ENCODE data around the gene CCDC38. TPM values are rescaled to one million over a fixed set of nuclear protein-coding genes. Genes with fewer than 3 reads are reported as not detected.

CCDC38 gene
- total and polyA plus RNA-seq, 4 donors: 0.46 to 1.4 (median 0.93) TPM

GRCh38 chr12:95829395-95829794 lies 113.0 kb downstream of the CCDC38 start (continued):
- TF ChIP-seq GABPA (IDR thresholded peaks at IDR 0.05 in 1 of 2, conservative IDR thresholded peaks at IDR 0.05 in 1 of 2) (no peak), HNF4G (IDR thresholded peaks at IDR 0.05) (peak; percentile 41)

DNA sequence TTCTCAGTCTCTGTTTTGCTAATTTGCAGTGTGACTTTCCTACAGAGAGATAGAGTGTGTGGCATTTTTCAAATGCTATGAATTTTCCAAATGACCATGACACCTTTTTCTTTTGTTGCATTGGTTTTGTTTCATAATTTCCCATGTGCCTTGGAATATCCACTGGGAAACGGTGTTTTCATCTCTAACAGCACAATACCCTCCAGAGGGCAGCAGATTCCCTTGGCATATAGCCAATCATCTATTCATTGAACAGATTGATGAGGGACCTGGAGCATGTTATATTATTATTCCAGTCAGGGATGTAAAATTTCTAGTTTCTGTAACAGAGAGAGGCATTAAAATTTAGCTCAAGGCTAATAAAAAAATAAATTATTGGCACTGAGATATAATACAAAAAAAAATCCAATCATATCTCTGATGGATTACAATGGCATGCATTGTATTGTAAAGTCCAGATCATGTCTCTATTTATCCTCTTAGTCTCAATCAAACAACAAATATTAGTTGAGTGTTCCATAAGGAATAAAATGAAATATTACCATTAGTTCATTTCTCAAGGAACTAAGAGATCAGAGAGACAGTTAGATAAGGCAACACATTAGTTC lies 122.2 kb downstream of the CCDC38 start:
- H3K27ac ChIP-seq (ENCODE audit: low read depth in 1 of 2, low read length in 2 of 2): no peak overlapping the region
- H3K4me3 ChIP-seq (ENCODE audit: low read depth in 1 of 3, low read length in 3 of 3): no peak overlapping the region
- H3K9ac ChIP-seq (ENCODE audit: low read depth in 1 of 2, low read length in 2 of 2): no peak overlapping the region
- no peaks in the 10 kb centered on the region for H3K4me1 ChIP-seq (ENCODE audit: control insufficient read depth in 4 of 4, insufficient read depth in 4 of 4, low read length in 3 of 4)
- WGBS: 0% methylated on average over 1 of the region's 1 CpG
- H3K27me3 ChIP-seq (ENCODE audit: control insufficient read depth in 4 of 4, insufficient read depth in 4 of 4, low read length in 3 of 4): no peaks in the 10 kb centered on the region
- DNase-seq (ENCODE audit: low spot score): peak; percentile 51
- no peaks in the 10 kb centered on the region for H3K36me3 ChIP-seq (ENCODE audit: control insufficient read depth in 4 of 4, insufficient read depth in 3 of 4, low read depth in 1 of 4, low read length in 3 of 4)
- TF ChIP-seq, protein P1, sequence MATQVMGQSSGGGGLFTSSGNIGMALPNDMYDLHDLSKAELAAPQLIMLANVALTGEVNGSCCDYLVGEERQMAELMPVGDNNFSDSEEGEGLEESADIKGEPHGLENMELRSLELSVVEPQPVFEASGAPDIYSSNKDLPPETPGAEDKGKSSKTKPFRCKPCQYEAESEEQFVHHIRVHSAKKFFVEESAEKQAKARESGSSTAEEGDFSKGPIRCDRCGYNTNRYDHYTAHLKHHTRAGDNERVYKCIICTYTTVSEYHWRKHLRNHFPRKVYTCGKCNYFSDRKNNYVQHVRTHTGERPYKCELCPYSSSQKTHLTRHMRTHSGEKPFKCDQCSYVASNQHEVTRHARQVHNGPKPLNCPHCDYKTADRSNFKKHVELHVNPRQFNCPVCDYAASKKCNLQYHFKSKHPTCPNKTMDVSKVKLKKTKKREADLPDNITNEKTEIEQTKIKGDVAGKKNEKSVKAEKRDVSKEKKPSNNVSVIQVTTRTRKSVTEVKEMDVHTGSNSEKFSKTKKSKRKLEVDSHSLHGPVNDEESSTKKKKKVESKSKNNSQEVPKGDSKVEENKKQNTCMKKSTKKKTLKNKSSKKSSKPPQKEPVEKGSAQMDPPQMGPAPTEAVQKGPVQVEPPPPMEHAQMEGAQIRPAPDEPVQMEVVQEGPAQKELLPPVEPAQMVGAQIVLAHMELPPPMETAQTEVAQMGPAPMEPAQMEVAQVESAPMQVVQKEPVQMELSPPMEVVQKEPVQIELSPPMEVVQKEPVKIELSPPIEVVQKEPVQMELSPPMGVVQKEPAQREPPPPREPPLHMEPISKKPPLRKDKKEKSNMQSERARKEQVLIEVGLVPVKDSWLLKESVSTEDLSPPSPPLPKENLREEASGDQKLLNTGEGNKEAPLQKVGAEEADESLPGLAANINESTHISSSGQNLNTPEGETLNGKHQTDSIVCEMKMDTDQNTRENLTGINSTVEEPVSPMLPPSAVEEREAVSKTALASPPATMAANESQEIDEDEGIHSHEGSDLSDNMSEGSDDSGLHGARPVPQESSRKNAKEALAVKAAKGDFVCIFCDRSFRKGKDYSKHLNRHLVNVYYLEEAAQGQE (IDR thresholded peaks at IDR 0.05): no peak
- TF ChIP-seq GABPA (IDR thresholded peaks at IDR 0.05 in 1 of 2, conservative IDR thresholded peaks at IDR 0.05 in 1 of 2) (no peak), SP1 (IDR thresholded peaks at IDR 0.05) (no peak), FOXA2 (IDR thresholded peaks at IDR 0.05) (no peak), HNF4A (conservative IDR thresholded peaks at IDR 0.05) (no peak), YY1 (IDR thresholded peaks at IDR 0.05) (no peak), RXRA (IDR thresholded peaks at IDR 0.05) (no peak), JUND (IDR thresholded peaks at IDR 0.05) (no peak), RAD21 (IDR thresholded peaks at IDR 0.05) (peak; percentile 79 to 90), EGR1 (IDR thresholded peaks at IDR 0.05; ENCODE audit: low read depth in 2 of 2) (no peak), HNF4G (IDR thresholded peaks at IDR 0.05) (no peak)
- TF ChIP-seq, protein P2, sequence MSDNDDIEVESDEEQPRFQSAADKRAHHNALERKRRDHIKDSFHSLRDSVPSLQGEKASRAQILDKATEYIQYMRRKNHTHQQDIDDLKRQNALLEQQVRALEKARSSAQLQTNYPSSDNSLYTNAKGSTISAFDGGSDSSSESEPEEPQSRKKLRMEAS (IDR thresholded peaks at IDR 0.05): no peak
- TF ChIP-seq, protein P3, sequence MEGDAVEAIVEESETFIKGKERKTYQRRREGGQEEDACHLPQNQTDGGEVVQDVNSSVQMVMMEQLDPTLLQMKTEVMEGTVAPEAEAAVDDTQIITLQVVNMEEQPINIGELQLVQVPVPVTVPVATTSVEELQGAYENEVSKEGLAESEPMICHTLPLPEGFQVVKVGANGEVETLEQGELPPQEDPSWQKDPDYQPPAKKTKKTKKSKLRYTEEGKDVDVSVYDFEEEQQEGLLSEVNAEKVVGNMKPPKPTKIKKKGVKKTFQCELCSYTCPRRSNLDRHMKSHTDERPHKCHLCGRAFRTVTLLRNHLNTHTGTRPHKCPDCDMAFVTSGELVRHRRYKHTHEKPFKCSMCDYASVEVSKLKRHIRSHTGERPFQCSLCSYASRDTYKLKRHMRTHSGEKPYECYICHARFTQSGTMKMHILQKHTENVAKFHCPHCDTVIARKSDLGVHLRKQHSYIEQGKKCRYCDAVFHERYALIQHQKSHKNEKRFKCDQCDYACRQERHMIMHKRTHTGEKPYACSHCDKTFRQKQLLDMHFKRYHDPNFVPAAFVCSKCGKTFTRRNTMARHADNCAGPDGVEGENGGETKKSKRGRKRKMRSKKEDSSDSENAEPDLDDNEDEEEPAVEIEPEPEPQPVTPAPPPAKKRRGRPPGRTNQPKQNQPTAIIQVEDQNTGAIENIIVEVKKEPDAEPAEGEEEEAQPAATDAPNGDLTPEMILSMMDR (IDR thresholded peaks at IDR 0.05; ENCODE audit: low read depth, low read length, missing input control): peak; percentile 82
- TF ChIP-seq, protein P4, sequence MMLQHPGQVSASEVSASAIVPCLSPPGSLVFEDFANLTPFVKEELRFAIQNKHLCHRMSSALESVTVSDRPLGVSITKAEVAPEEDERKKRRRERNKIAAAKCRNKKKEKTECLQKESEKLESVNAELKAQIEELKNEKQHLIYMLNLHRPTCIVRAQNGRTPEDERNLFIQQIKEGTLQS (IDR thresholded peaks at IDR 0.05): no peak
- TF ChIP-seq, protein P5, sequence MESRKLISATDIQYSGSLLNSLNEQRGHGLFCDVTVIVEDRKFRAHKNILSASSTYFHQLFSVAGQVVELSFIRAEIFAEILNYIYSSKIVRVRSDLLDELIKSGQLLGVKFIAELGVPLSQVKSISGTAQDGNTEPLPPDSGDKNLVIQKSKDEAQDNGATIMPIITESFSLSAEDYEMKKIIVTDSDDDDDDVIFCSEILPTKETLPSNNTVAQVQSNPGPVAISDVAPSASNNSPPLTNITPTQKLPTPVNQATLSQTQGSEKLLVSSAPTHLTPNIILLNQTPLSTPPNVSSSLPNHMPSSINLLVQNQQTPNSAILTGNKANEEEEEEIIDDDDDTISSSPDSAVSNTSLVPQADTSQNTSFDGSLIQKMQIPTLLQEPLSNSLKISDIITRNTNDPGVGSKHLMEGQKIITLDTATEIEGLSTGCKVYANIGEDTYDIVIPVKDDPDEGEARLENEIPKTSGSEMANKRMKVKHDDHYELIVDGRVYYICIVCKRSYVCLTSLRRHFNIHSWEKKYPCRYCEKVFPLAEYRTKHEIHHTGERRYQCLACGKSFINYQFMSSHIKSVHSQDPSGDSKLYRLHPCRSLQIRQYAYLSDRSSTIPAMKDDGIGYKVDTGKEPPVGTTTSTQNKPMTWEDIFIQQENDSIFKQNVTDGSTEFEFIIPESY (IDR thresholded peaks at IDR 0.05): no peak
- no peaks in the 10 kb centered on the region for H3K9me3 ChIP-seq (ENCODE audit: control insufficient read depth in 4 of 4, low read length in 3 of 4)

Other genes with a start within 250 kb of the CCDC38 start
- gene NTN4, start 151.8 kb downstream of the CCDC38 start, total RNA-seq: 10 to 100 TPM in 1 of 2 donors, 1 to 10 TPM in 1; 3.2 to 30.5 TPM
- gene NTN4, start 151.8 kb downstream of the CCDC38 start, polyA plus RNA-seq: 10 to 100 TPM; 12.7 to 17.2 TPM
- 10 to 100 TPM in 1 of 2 donors, 1 to 10 TPM in 1; 5.4 to 10.5 TPM for gene SNRPF, start 83.7 kb downstream of the CCDC38 start, total RNA-seq
- 10 to 100 TPM; 14.3 to 35.9 TPM for gene SNRPF, start 83.7 kb downstream of the CCDC38 start, polyA plus RNA-seq
- gene AMDHD1, start 717 bp upstream of the CCDC38 start, total RNA-seq: 100 to 1,000 TPM in 1 of 2 donors, 10 to 100 TPM in 1; 56.7 to 124 TPM
- gene AMDHD1, start 717 bp upstream of the CCDC38 start, polyA plus RNA-seq: 100 to 1,000 TPM in 1 of 2 donors, 10 to 100 TPM in 1; 50.3 to 105 TPM
- 100 to 1,000 TPM; 125 to 174 TPM for gene HAL, start 53.7 kb upstream of the CCDC38 start, total RNA-seq
- 100 to 1,000 TPM in 1 of 2 donors, 10 to 100 TPM in 1; 62.4 to 114 TPM for gene HAL, start 53.7 kb upstream of the CCDC38 start, polyA plus RNA-seq
- 10 to 100 TPM; 25.1 to 34.5 TPM for gene LTA4H, start 93.0 kb upstream of the CCDC38 start, total RNA-seq
- 10 to 100 TPM; 16.6 to 16.7 TPM for gene LTA4H, start 93.0 kb upstream of the CCDC38 start, polyA plus RNA-seq